ENCODE results near the gene EVI5L. TPM values are rescaled to one million over a fixed set of nuclear protein-coding genes. Genes with fewer than 3 reads are reported as not detected.

The EVI5L gene
- total RNA-seq, 1 experiment from 2014 or later = 29.5 TPM

- Histone ChIP-seq H3K9ac (ENCODE audit: low read length) (no peak overlapping the region), H3K27me3 (ENCODE audit: low read length) (no peaks in the 10 kb centered on the region), H3F3A (ENCODE audit: low read length, unreplicated experiment) (no peaks in the 10 kb centered on the region), H2AFZ (ENCODE audit: low read length) (no peak overlapping the region), H3K9me2 (replicated peaks; ENCODE audit: low read length) (no peaks in the 10 kb centered on the region), H3K4me3 (ENCODE audit: low read length) (no peak overlapping the region), H3K79me2 (ENCODE audit: low read length) (no peaks in the 10 kb centered on the region), H3K4me1 (ENCODE audit: insufficient read depth, low read length) (no peaks in the 10 kb centered on the region), H3K9me3 (ENCODE audit: low read length) (no peaks in the 10 kb centered on the region), H3K36me3 (ENCODE audit: low read depth, low read length) (no peaks in the 10 kb centered on the region), H4K20me1 (ENCODE audit: low read length) (no peaks in the 10 kb centered on the region), H3K27ac (ENCODE audit: low read length) (no peak overlapping the region), H3K4me2 (ENCODE audit: low read length) (no peak overlapping the region)
- intact Hi-C loops (cut with micrococcal nuclease) = no loop called here
- ChIA-PET CTCF (no interaction called here), POLR2A (ENCODE audit: unreplicated experiment) (no interaction called here)
- DNase-seq (no peak), ATAC-seq (no peak)
- no TSS peak for BruUV-seq (replicated peaks)
- TF ChIP-seq EZH2phosphoT487 (IDR thresholded peaks at IDR 0.05; ENCODE audit: borderline replicate concordance, low read length) (no peak), CTCF (conservative IDR thresholded peaks at IDR 0.05; ENCODE audit: low read depth, low read length) (no peak), EZH2 (IDR thresholded peaks at IDR 0.05; ENCODE audit: low read length, unreplicated experiment) (no peak)
Observed at GRCh38 chr19:7881910-7882309, 51.9 kb downstream of the EVI5L start.

- H3K27me3 ChIP-seq (ENCODE audit: low read length) = no peaks in the 10 kb centered on the region
- no peak overlapping the region for H3K9ac ChIP-seq (ENCODE audit: low read length)
- no peak overlapping the region for H3K4me2 ChIP-seq (ENCODE audit: low read length)
- BruUV-seq (replicated peaks) = no TSS peak
- intact Hi-C loops (cut with micrococcal nuclease) = no loop called here
- no peaks in the 10 kb centered on the region for H3K36me3 ChIP-seq (ENCODE audit: low read depth, low read length)
- no peaks in the 10 kb centered on the region for H3K9me3 ChIP-seq (ENCODE audit: low read length)
- no peak overlapping the region for H3K4me3 ChIP-seq (ENCODE audit: low read length)
- H3F3A ChIP-seq (ENCODE audit: low read length, unreplicated experiment) = no peaks in the 10 kb centered on the region
- H3K79me2 ChIP-seq (ENCODE audit: low read length) = no peaks in the 10 kb centered on the region
- peaks cover 2% of the 10 kb centered on the region; the same call in 1 of the 2 replicates for H3K4me1 ChIP-seq (ENCODE audit: insufficient read depth, low read length)
- H3K9me2 ChIP-seq (replicated peaks; ENCODE audit: low read length) = no peaks in the 10 kb centered on the region
- TF ChIP-seq EZH2phosphoT487 (IDR thresholded peaks at IDR 0.05; ENCODE audit: borderline replicate concordance, low read length) (no peak), CTCF (conservative IDR thresholded peaks at IDR 0.05; ENCODE audit: low read depth, low read length) (no peak), EZH2 (IDR thresholded peaks at IDR 0.05; ENCODE audit: low read length, unreplicated experiment) (no peak)
- POLR2A ChIA-PET (ENCODE audit: unreplicated experiment) = interaction anchor here (0.6 kb wide), 1 partner anchor 25 kb away, joined by 3 read pairs; no protein-coding TSS in a partner anchor
- H4K20me1 ChIP-seq (ENCODE audit: low read length) = no peaks in the 10 kb centered on the region
- H3K27ac ChIP-seq (ENCODE audit: low read length) = no peak overlapping the region
- H2AFZ ChIP-seq (ENCODE audit: low read length) = no peak overlapping the region
- ATAC-seq = no peak
- no peak for DNase-seq
- CTCF ChIA-PET = interaction anchor here (0.6 kb wide), 1 partner anchor 498 kb away, joined by 3 read pairs; no protein-coding TSS in a partner anchor
Observed at GRCh38 chr19:7883105-7883504, 53.1 kb downstream of the EVI5L start.

- CTCF ChIA-PET = interaction anchor here (0.6 kb wide), 1 partner anchor 499 kb away, joined by 3 read pairs; no protein-coding TSS in a partner anchor
- ATAC-seq (no peak), DNase-seq (no peak)
- intact Hi-C loops (cut with micrococcal nuclease) = no loop called here
- Histone ChIP-seq H3K4me3 (ENCODE audit: low read length) (no peak overlapping the region), H2AFZ (ENCODE audit: low read length) (no peak overlapping the region), H3K27me3 (ENCODE audit: low read length) (no peaks in the 10 kb centered on the region), H3K27ac (ENCODE audit: low read length) (no peak overlapping the region), H3K9me2 (replicated peaks; ENCODE audit: low read length) (no peaks in the 10 kb centered on the region), H3K9ac (ENCODE audit: low read length) (no peak overlapping the region), H3F3A (ENCODE audit: low read length, unreplicated experiment) (no peaks in the 10 kb centered on the region), H4K20me1 (ENCODE audit: low read length) (no peaks in the 10 kb centered on the region), H3K9me3 (ENCODE audit: low read length) (no peaks in the 10 kb centered on the region), H3K79me2 (ENCODE audit: low read length) (peaks cover 6% of the 10 kb centered on the region), H3K4me1 (ENCODE audit: insufficient read depth, low read length) (peaks cover 7% of the 10 kb centered on the region), H3K36me3 (ENCODE audit: low read depth, low read length) (no peaks in the 10 kb centered on the region), H3K4me2 (ENCODE audit: low read length) (no peak overlapping the region)
- POLR2A ChIA-PET (ENCODE audit: unreplicated experiment) = no interaction called here
- TF ChIP-seq EZH2phosphoT487 (IDR thresholded peaks at IDR 0.05; ENCODE audit: borderline replicate concordance, low read length) (no peak), CTCF (conservative IDR thresholded peaks at IDR 0.05; ENCODE audit: low read depth, low read length) (no peak), EZH2 (IDR thresholded peaks at IDR 0.05; ENCODE audit: low read length, unreplicated experiment) (no peak)
- BruUV-seq (replicated peaks) = no TSS peak
Observed at GRCh38 chr19:7883796-7884570, 54.0 kb downstream of the EVI5L start.
